NCI-H2227 (cell line): Measurements from ENCODE around the gene KANK4.

Experiments
- DNase-seq: peaks from one replicate; lab custom pipeline; 2025; ENCODE audit not compliant: unreplicated experiment; lab: John Stamatoyannopoulos, UW

KANK4 gene

GRCh38 chr1:62318756-62319544, at the start of gene KANK4:
Gene KANK4, minus strand, starts transcription at chr1:62319434. Its CDS starts 37,870 bp downstream, at chr1:62281564.
- DNase-seq = peak; percentile 36

- no peak for DNase-seq
Measured at GRCh38 chr1:62368989-62369388, 49.8 kb upstream of the KANK4 start.

- no peak for DNase-seq
Measured at GRCh38 chr1:62367005-62367557, 47.8 kb upstream of the KANK4 start.

GRCh38 chr1:62364721-62365120, 45.5 kb upstream of the KANK4 start:
- DNase-seq = no peak

GRCh38 chr1:62362926-62363325, 43.7 kb upstream of the KANK4 start:
- DNase-seq = no peak

- DNase-seq = no peak
Measured at GRCh38 chr1:62362061-62362917, 43.1 kb upstream of the KANK4 start.

GRCh38 chr1:62361431-62361830, 42.2 kb upstream of the KANK4 start:
- no peak for DNase-seq

GRCh38 chr1:62358665-62359373, 39.6 kb upstream of the KANK4 start:
- DNase-seq = no peak

GRCh38 chr1:62357916-62358315, 38.7 kb upstream of the KANK4 start:
- DNase-seq = no peak

GRCh38 chr1:62356257-62356835, 37.1 kb upstream of the KANK4 start:
- no peak for DNase-seq

GRCh38 chr1:62355095-62355494, 35.9 kb upstream of the KANK4 start:
- no peak for DNase-seq

GRCh38 chr1:62353853-62354252, 34.6 kb upstream of the KANK4 start:
- DNase-seq = no peak

- no peak for DNase-seq
Measured at GRCh38 chr1:62352387-62352786, 33.2 kb upstream of the KANK4 start.

- no peak for DNase-seq
Measured at GRCh38 chr1:62349470-62350233, 30.4 kb upstream of the KANK4 start.

GRCh38 chr1:62346886-62347285, 27.7 kb upstream of the KANK4 start:
- DNase-seq = peak; percentile 13

- DNase-seq = no peak
Measured at GRCh38 chr1:62343911-62344310, 24.7 kb upstream of the KANK4 start.

- no peak for DNase-seq
Measured at GRCh38 chr1:62342270-62342669, 23.0 kb upstream of the KANK4 start.

GRCh38 chr1:62341615-62342014, 22.4 kb upstream of the KANK4 start:
- no peak for DNase-seq

GRCh38 chr1:62341089-62341488, 21.9 kb upstream of the KANK4 start:
- DNase-seq = no peak
